ENCODE results near the gene SLC7A9.
"Not testable (repeated sequence)": the region's sequence is repeated elsewhere in the genome, so short reads cannot be mapped to it uniquely, and the experiment has no call there.

SLC7A9 gene

GRCh38 chr19:32789429-32789828 is 80.1 kb downstream of the SLC7A9 start:
- no peak for DNase-seq (ENCODE audit: low read depth)

- not testable (repeated sequence) for DNase-seq (ENCODE audit: low read depth)
Observed at GRCh38 chr19:32787895-32788294, 81.7 kb downstream of the SLC7A9 start.

GRCh38 chr19:32787161-32787813 is 82.3 kb downstream of the SLC7A9 start:
- not testable (repeated sequence) for DNase-seq (ENCODE audit: low read depth)

GRCh38 chr19:32782089-32782488 is 87.5 kb downstream of the SLC7A9 start:
- not testable (repeated sequence) for DNase-seq (ENCODE audit: low read depth)

- DNase-seq (ENCODE audit: low read depth), result no peak
Observed at GRCh38 chr19:32781280-32781679, 88.3 kb downstream of the SLC7A9 start.
